ENCODE measurements around the gene SHFL. TPM values are rescaled to one million over a fixed set of nuclear protein-coding genes. Genes with fewer than 3 reads are reported as not detected.

Gene SHFL
- polyA plus RNA-seq, 3 donors = 12.6 to 106 (median 17.6) TPM

DNA sequence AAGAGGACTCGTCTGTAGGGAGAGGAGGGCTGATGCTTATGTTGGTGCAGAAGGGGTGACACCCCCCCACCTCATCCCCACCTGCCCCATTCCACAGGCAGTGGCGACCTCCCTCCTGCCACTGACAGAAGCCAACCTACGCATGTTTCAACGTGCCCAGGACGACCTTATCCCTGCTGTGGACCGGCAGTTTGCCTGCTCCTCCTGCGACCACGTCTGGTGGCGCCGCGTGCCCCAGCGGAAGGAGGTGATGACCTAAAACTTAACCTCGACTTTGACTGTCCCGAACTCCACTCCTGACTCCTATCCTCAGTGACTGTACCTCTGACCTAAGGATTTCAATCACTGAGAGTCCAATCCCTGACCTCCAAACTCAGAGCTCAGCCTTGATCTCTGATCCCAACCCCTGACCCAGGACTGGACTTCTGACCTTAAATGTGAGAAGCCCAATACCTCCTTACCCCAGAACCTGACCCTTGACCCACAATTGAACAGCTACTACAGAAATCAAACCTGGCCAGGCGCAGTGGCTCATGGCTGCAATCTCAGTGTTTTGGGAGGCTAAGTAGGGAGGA lies 3.8 kb downstream of the SHFL start:
- Histone ChIP-seq H3K4me1 (ENCODE audit: control insufficient read depth in 1 of 2, insufficient read depth in 2 of 2, low read length in 2 of 2) (peaks cover 9 to 20% of the 10 kb centered on the region in 2 donors), H3K4me2 (replicated peaks; ENCODE audit: extremely low read depth, low read length, poor library complexity, severe bottlenecking) (no peak overlapping the region), H4K20me1 (ENCODE audit: insufficient read depth, low read length) (peaks cover 12% of the 10 kb centered on the region), H3K4me3 (replicated peaks in 1 of 3; ENCODE audit: low read depth in 2 of 3, low read length in 3 of 3) (no peak overlapping the region), H3K27ac (ENCODE audit: low read depth in 1 of 2, low read length in 2 of 2) (no peak overlapping the region), H3K36me3 (replicated peaks in 1 of 2; ENCODE audit: control insufficient read depth in 1 of 2, insufficient read depth in 2 of 2, low read length in 2 of 2) (peaks cover 39 to 47% of the 10 kb centered on the region in 2 donors), H3K9ac (ENCODE audit: insufficient read depth, low read length, poor library complexity, severe bottlenecking) (no peak overlapping the region), H3K27me3 (ENCODE audit: control insufficient read depth in 2 of 2, insufficient read depth in 2 of 2, low read length in 2 of 2) (no peaks in the 10 kb centered on the region), H3K79me2 (ENCODE audit: insufficient read depth, low read length) (no peaks in the 10 kb centered on the region), H2AFZ (ENCODE audit: insufficient read depth, low read depth, low read length, poor library complexity, severe bottlenecking) (no peak overlapping the region), H3K9me3 (replicated peaks in 1 of 2; ENCODE audit: control insufficient read depth in 1 of 2, insufficient read depth in 1 of 2, low read length in 2 of 2) (no peaks in the 10 kb centered on the region)
- intact Hi-C loops (cut with micrococcal nuclease) = loop anchor here in 1 of 2 donors (10.0 kb wide), 1 partner anchor 645 kb away; no protein-coding TSS in a partner anchor
- Mint-ChIP-seq H3K27ac (peak overlapping the region in 2 of 7 donors; percentile 62), H3K4me3 (peak overlapping the region in 1 of 2 donors; percentile 17), H3K27me3 (ENCODE audit: low read depth in 3 of 3) (peaks cover 0 to 2% (median 1%) of the 10 kb centered on the region in 3 donors), H3K4me1 (peaks cover 7% of the 10 kb centered on the region), H3K36me3 (peaks cover 37 to 45% of the 10 kb centered on the region in 2 donors), H3K9me3 (peaks cover 0 to 1% (median 0%) of the 10 kb centered on the region in 7 donors)
- TF ChIP-seq, protein P1, sequence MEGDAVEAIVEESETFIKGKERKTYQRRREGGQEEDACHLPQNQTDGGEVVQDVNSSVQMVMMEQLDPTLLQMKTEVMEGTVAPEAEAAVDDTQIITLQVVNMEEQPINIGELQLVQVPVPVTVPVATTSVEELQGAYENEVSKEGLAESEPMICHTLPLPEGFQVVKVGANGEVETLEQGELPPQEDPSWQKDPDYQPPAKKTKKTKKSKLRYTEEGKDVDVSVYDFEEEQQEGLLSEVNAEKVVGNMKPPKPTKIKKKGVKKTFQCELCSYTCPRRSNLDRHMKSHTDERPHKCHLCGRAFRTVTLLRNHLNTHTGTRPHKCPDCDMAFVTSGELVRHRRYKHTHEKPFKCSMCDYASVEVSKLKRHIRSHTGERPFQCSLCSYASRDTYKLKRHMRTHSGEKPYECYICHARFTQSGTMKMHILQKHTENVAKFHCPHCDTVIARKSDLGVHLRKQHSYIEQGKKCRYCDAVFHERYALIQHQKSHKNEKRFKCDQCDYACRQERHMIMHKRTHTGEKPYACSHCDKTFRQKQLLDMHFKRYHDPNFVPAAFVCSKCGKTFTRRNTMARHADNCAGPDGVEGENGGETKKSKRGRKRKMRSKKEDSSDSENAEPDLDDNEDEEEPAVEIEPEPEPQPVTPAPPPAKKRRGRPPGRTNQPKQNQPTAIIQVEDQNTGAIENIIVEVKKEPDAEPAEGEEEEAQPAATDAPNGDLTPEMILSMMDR (IDR thresholded peaks at IDR 0.05) = no peak
- whole genome bisulfite sequencing (ENCODE audit: insufficient coverage) = 95% methylated on average over 13 of the region's 15 CpGs
- no peak for DNase-seq

DNA sequence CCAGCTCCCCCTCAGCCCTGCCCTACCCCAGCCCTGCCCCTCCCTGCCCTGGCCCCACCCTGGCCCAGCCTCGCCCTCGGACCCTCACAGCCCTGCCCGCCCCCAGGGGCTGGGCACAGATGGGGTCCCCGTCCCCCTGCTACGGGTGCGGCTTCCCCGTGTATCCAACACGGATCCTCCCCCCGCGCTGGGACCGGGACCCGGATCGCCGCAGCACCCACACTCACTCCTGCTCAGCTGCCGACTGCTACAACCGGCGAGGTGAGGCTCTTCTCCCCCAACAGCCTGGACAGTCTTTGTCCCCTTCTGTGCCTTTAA lies 5.2 kb downstream of the SHFL start:
- peaks cover 12 to 21% of the 10 kb centered on the region in 2 donors for H3K4me1 ChIP-seq (ENCODE audit: control insufficient read depth in 1 of 2, insufficient read depth in 2 of 2, low read length in 2 of 2)
- H3K79me2 ChIP-seq (ENCODE audit: insufficient read depth, low read length) = no peaks in the 10 kb centered on the region
- H3K4me3 ChIP-seq (replicated peaks in 1 of 3; ENCODE audit: low read depth in 2 of 3, low read length in 3 of 3) = no peak overlapping the region
- H3K27me3 ChIP-seq (ENCODE audit: control insufficient read depth in 2 of 2, insufficient read depth in 2 of 2, low read length in 2 of 2) = no peaks in the 10 kb centered on the region
- TF ChIP-seq, protein P1 (IDR thresholded peaks at IDR 0.05) = no peak
- H3K27ac ChIP-seq (ENCODE audit: low read depth in 1 of 2, low read length in 2 of 2) = no peak overlapping the region
- WGBS (ENCODE audit: insufficient coverage) = 98% methylated on average over 16 of the region's 17 CpGs
- peaks cover 12% of the 10 kb centered on the region for H4K20me1 ChIP-seq (ENCODE audit: insufficient read depth, low read length)
- peaks cover 0 to 3% of the 10 kb centered on the region in 2 donors for H3K9me3 ChIP-seq (replicated peaks in 1 of 2; ENCODE audit: control insufficient read depth in 1 of 2, insufficient read depth in 1 of 2, low read length in 2 of 2)
- peaks cover 37 to 45% of the 10 kb centered on the region in 2 donors for H3K36me3 Mint-ChIP-seq
- intact Hi-C loops (cut with micrococcal nuclease) = loop anchor here in 1 of 2 donors (10.0 kb wide), 1 partner anchor 647 kb away; no protein-coding TSS in a partner anchor
- H3K4me1 Mint-ChIP-seq = peaks cover 10% of the 10 kb centered on the region
- H3K9me3 Mint-ChIP-seq = peaks cover 0 to 7% (median 0%) of the 10 kb centered on the region in 7 donors
- H3K4me3 Mint-ChIP-seq = no peak overlapping the region
- peak overlapping the region in 1 of 7 donors; percentile 42 for H3K27ac Mint-ChIP-seq
- peaks cover 0 to 1% (median 1%) of the 10 kb centered on the region in 3 donors for H3K27me3 Mint-ChIP-seq (ENCODE audit: low read depth in 3 of 3)
- no peak overlapping the region for H3K4me2 ChIP-seq (replicated peaks; ENCODE audit: extremely low read depth, low read length, poor library complexity, severe bottlenecking)
- no peak overlapping the region for H2AFZ ChIP-seq (ENCODE audit: insufficient read depth, low read depth, low read length, poor library complexity, severe bottlenecking)
- no peak for DNase-seq
- peaks cover 39 to 47% of the 10 kb centered on the region in 2 donors for H3K36me3 ChIP-seq (replicated peaks in 1 of 2; ENCODE audit: control insufficient read depth in 1 of 2, insufficient read depth in 2 of 2, low read length in 2 of 2)
- H3K9ac ChIP-seq (ENCODE audit: insufficient read depth, low read length, poor library complexity, severe bottlenecking) = no peak overlapping the region
